Activated CD4-positive, alpha-beta T cell treated with anti-CD3 and anti-CD28 coated beads for 36 hours (primary cell): ENCODE measurements around the gene SLC8A2. TPM values are rescaled to one million over a fixed set of nuclear protein-coding genes. Genes with fewer than 3 reads are reported as not detected.

Experiments
- ATAC-seq: fragments of 200-7000 bp; cut with Tn5 transposase; one replicate; pipeline ENCODE4 v1.10.0; 2021; ENCODE audit warnings: mild to moderate bottlenecking, moderate library complexity
- CTCF ChIA-PET: fragments of 350-600 bp; sonication (Branson Sonifier 250); formaldehyde crosslinking; loops from one replicate; lab custom pipeline; 2021; ENCODE audit warnings: antibody characterized with exemption; lab: Charles Lee
- POLR2A ChIA-PET: fragments of 350-600 bp; sonication (Branson Sonifier 250); formaldehyde crosslinking; loops from one replicate; lab custom pipeline; 2021; ENCODE audit warnings: antibody characterized with exemption, inconsistent platforms; lab: Charles Lee
- DNase-seq: peaks from one replicate; pipeline ENCODE4 v3.0.0-alpha.2; 2020
- H3K27ac Mint-ChIP-seq: one replicate; pipeline ENCODE4 v1.8.0; 2021; ENCODE audit warnings: mixed read lengths
- H3K27me3 Mint-ChIP-seq: one replicate; pipeline ENCODE4 v1.8.0; 2021; ENCODE audit warnings: mixed read lengths
- H3K36me3 Mint-ChIP-seq: one replicate; pipeline ENCODE4 v1.8.0; 2021; ENCODE audit warnings: low read depth, mixed read lengths
- H3K4me1 Mint-ChIP-seq: one replicate; pipeline ENCODE4 v1.8.0; 2021; ENCODE audit warnings: mixed read lengths
- H3K4me3 Mint-ChIP-seq: one replicate; pipeline ENCODE4 v1.8.0; 2021; ENCODE audit warnings: mild to moderate bottlenecking, moderate library complexity, mixed read lengths
- H3K9me3 Mint-ChIP-seq: one replicate; pipeline ENCODE4 v1.8.0; 2021; ENCODE audit warnings: low read depth, mixed read lengths
- intact Hi-C, 2 experiments: fragments of 100-400 bp; cut with DNase I in 1 of 2; cut with micrococcal nuclease in 1 of 2; formaldehyde crosslinking; loops; one replicate each; pipeline versions ENCODE4 v1.14.2 to v1.15.1; 2022 to 2024; cut with DNase I, micrococcal nuclease
- total RNA-seq, 2 experiments: library from RNA; stranded (reverse); gene quantifications; one replicate each; pipeline ENCODE4 v1.2.3, GENCODE V29; 2021

SLC8A2 gene
- total RNA-seq, 2 experiments from 2014 or later: 0.11 to 0.23 TPM

DNA sequence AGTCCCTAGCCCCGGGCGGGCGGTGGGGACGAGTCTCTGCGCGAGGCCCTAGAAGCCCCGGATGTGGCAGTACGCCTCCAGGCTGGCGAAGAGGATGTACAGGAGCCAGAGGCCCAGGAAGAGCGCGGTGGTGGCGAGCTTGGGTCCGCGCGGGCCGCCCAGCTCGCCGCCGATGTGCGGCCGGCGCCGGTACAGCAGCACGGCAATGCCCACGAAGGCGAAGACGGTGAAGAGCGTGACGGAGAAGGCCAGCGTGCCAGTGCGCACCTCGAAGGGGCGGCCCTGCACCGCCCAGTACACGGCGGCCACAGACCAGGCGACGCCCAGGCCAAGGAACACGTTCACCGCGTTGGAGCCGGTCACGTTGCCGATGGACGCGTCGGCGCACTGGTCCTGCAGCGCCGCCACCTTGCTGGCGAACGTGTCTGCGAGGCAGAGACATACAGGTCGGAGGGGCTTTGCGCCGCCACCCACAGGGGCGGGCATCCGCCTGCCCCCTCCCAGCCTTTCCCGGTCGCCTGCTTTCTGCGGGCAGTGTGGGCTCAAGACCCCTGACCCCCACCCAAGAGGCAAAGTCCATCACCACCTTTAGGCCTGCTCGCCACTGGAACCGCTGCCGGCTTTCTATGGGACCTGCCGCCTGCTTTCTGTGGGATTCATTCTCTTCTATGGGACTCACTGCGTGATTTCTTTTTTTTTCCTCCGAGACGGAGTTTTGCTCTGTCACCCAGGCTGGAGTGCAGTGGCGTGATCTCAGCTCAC is 41.5 kb downstream of the SLC8A2 start:
- Mint-ChIP-seq H3K9me3 (no peaks in the 10 kb centered on the region), H3K27me3 (peaks cover 31% of the 10 kb centered on the region), H3K27ac (peak overlapping the region; percentile 42), H3K4me3 (peak overlapping the region; percentile 60), H3K4me1 (peaks cover 14% of the 10 kb centered on the region), H3K36me3 (no peaks in the 10 kb centered on the region)
- DNase-seq (peak; percentile 65), ATAC-seq (peak; percentile 38)
- ChIA-PET POLR2A (no interaction called here), CTCF (interaction anchor here (0.7 to 3.0 kb wide), 8 partner anchors 9 to 308 kb away, joined by 3 to 16 read pairs (median 4); partner anchors contain the start of gene DHX34)
- intact Hi-C loops: no loop called here

GRCh38 chr19:47429140-47429793 is 42.4 kb downstream of the SLC8A2 start:
- no peak for DNase-seq
- POLR2A ChIA-PET: no interaction called here
- Mint-ChIP-seq H3K4me1 (peaks cover 13% of the 10 kb centered on the region), H3K27me3 (peaks cover 34% of the 10 kb centered on the region), H3K27ac (no peak overlapping the region), H3K36me3 (no peaks in the 10 kb centered on the region), H3K9me3 (no peaks in the 10 kb centered on the region), H3K4me3 (peak overlapping the region; percentile 60)
- CTCF ChIA-PET: interaction anchor here (0.7 to 3.0 kb wide), 22 partner anchors 8 to 301 kb away, joined by 3 to 24 read pairs (median 4); partner anchors contain the start of genes DHX34, INAFM1, KPTN and MEIS3
- intact Hi-C loops: loop anchor here (2.0 kb wide), 1 partner anchor 56 kb away; the partner anchor contains the start of gene KPTN (in 2 of the 2)
- no peak for ATAC-seq

- peaks cover 39% of the 10 kb centered on the region for H3K27me3 Mint-ChIP-seq
- DNase-seq: peak; percentile 94
- H3K4me3 Mint-ChIP-seq: no peak overlapping the region
- CTCF ChIA-PET: interaction anchor here (0.5 to 3.0 kb wide), 43 partner anchors 9 to 990 kb away, joined by 3 to 24 read pairs (median 4); partner anchors contain the start of genes CCDC9, DHX34, INAFM1 and KPTN
- intact Hi-C loops: loop anchor here (1.0 to 2.0 kb wide), 6 partner anchors 19 to 317 kb away; partner anchors contain the start of genes KPTN (in 2 of the 2), DHX34 (in 1 of the 2), INAFM1 (in 1 of the 2) and NOP53 (in 1 of the 2)
- no peak overlapping the region for H3K27ac Mint-ChIP-seq
- H3K9me3 Mint-ChIP-seq: no peaks in the 10 kb centered on the region
- peak; percentile 75 for ATAC-seq
- POLR2A ChIA-PET: interaction anchor here (0.6 to 1.0 kb wide), 4 partner anchors 152 to 304 kb away, joined by 3 to 6 read pairs (median 4); no protein-coding TSS in a partner anchor
- H3K4me1 Mint-ChIP-seq: peaks cover 13% of the 10 kb centered on the region
- no peaks in the 10 kb centered on the region for H3K36me3 Mint-ChIP-seq
Measured at GRCh38 chr19:47428177-47428894, 43.4 kb downstream of the SLC8A2 start.

- CTCF ChIA-PET: interaction anchor here (0.5 to 3.0 kb wide), 37 partner anchors 8 to 991 kb away, joined by 3 to 24 read pairs (median 4); partner anchors contain the start of genes CCDC9, DHX34, INAFM1 and KPTN
- intact Hi-C loops: loop anchor here (1.0 to 2.0 kb wide), 8 partner anchors 20 to 318 kb away; partner anchors contain the start of genes KPTN (in 2 of the 2), DHX34 (in 1 of the 2), INAFM1 (in 1 of the 2) and NOP53 (in 1 of the 2)
- Mint-ChIP-seq H3K27ac (no peak overlapping the region), H3K4me3 (no peak overlapping the region), H3K9me3 (no peaks in the 10 kb centered on the region), H3K4me1 (peaks cover 17% of the 10 kb centered on the region), H3K27me3 (peaks cover 47% of the 10 kb centered on the region), H3K36me3 (no peaks in the 10 kb centered on the region)
- DNase-seq (peak; percentile 86), ATAC-seq (peak; percentile 60)
- POLR2A ChIA-PET: interaction anchor here (0.6 to 1.0 kb wide), 3 partner anchors 151 to 153 kb away, joined by 4 to 6 read pairs (median 5); no protein-coding TSS in a partner anchor
Measured at GRCh38 chr19:47427241-47428176, 44.2 kb downstream of the SLC8A2 start.

DNA sequence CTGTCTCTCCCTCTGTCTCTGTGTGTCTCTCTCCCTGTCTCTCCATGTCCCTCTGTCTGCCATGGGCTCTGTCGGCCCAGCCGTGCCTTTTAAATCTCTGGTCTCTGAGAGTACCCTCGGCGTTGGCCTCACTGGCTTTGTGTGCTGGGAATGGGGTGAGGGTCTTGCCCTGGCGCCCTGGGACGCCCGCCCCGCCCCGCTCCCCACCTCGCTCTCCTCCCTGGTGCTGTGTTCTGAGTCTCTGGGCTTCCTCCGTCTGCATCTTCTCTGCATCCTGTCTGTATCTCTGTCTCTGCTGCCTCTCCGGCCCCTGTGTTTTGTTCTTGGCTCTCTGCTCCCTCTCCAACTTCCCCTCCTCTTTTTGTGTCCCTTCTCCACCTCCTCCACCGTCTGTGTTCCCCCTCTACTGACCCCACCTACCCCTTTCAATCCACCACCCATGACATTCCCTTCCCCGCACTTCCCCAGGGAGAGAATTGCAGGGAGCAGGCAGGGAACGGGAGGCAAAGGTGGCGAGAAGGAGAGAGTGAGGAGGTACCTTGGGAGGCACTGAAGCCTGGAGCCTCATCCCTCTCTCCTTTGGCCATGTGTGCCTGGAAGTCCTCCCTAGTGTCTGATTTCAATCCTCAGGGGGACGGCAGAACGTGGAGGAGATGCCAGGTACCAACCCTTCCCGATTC is 48.4 kb downstream of the SLC8A2 start:
- ATAC-seq (no peak), DNase-seq (no peak)
- ChIA-PET POLR2A (no interaction called here), CTCF (no interaction called here)
- Mint-ChIP-seq H3K27me3 (peaks cover 56% of the 10 kb centered on the region), H3K9me3 (no peaks in the 10 kb centered on the region), H3K36me3 (no peaks in the 10 kb centered on the region), H3K27ac (no peak overlapping the region), H3K4me3 (no peak overlapping the region), H3K4me1 (peaks cover 25% of the 10 kb centered on the region)
- intact Hi-C loops: no loop called here

GRCh38 chr19:47422417-47423163 is 49.1 kb downstream of the SLC8A2 start:
- H3K9me3 Mint-ChIP-seq: no peaks in the 10 kb centered on the region
- no peak overlapping the region for H3K27ac Mint-ChIP-seq
- intact Hi-C loops: no loop called here
- H3K4me3 Mint-ChIP-seq: no peak overlapping the region
- no peaks in the 10 kb centered on the region for H3K36me3 Mint-ChIP-seq
- no peak for DNase-seq
- ChIA-PET CTCF (no interaction called here), POLR2A (no interaction called here)
- peaks cover 33% of the 10 kb centered on the region for H3K4me1 Mint-ChIP-seq
- H3K27me3 Mint-ChIP-seq: peaks cover 63% of the 10 kb centered on the region
- no peak for ATAC-seq

DNA sequence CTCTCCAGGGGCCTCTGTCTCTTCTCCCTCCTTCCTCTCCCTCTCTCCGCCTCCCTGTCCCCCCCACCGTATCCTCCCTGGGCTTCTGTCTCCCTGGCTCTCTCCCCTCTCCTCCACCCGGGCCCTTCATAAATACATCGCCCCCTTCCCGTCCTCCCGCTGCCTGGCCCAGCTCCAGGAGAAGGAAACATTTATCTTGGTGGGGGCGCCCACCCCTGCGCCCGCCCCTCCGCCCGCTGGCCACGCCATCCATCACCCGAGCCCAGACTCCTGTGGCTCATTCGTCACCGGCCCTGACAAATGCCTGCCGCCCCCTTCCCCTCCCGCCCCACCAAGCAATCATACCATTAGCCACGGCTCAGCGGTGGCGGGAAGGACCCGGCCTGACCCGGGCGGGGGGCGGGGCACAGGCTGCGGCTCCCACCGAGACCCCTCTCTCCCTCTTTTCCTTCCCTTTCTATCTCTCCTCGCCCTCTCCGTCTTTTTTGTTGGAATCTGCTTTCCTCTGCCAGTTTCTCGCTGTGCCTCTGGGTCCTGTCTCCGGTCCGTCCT is 49.8 kb downstream of the SLC8A2 start:
- H3K9me3 Mint-ChIP-seq: no peaks in the 10 kb centered on the region
- ChIA-PET POLR2A (no interaction called here), CTCF (no interaction called here)
- H3K27me3 Mint-ChIP-seq: peaks cover 67% of the 10 kb centered on the region
- intact Hi-C loops: no loop called here
- H3K36me3 Mint-ChIP-seq: no peaks in the 10 kb centered on the region
- peaks cover 35% of the 10 kb centered on the region for H3K4me1 Mint-ChIP-seq
- DNase-seq (peak; percentile 49), ATAC-seq (peak; percentile 43)
- no peak overlapping the region for H3K27ac Mint-ChIP-seq
- H3K4me3 Mint-ChIP-seq: no peak overlapping the region

- Mint-ChIP-seq H3K9me3 (no peaks in the 10 kb centered on the region), H3K4me3 (no peak overlapping the region), H3K4me1 (peaks cover 35% of the 10 kb centered on the region), H3K27me3 (peaks cover 69% of the 10 kb centered on the region), H3K27ac (no peak overlapping the region), H3K36me3 (no peaks in the 10 kb centered on the region)
- CTCF ChIA-PET: interaction anchor here (0.6 kb wide), 1 partner anchor 174 kb away, joined by 3 read pairs; no protein-coding TSS in a partner anchor
- no peak for ATAC-seq
- POLR2A ChIA-PET: no interaction called here
- intact Hi-C loops: no loop called here
- no peak for DNase-seq
Measured at GRCh38 chr19:47421244-47421786, 50.4 kb downstream of the SLC8A2 start.

DNA sequence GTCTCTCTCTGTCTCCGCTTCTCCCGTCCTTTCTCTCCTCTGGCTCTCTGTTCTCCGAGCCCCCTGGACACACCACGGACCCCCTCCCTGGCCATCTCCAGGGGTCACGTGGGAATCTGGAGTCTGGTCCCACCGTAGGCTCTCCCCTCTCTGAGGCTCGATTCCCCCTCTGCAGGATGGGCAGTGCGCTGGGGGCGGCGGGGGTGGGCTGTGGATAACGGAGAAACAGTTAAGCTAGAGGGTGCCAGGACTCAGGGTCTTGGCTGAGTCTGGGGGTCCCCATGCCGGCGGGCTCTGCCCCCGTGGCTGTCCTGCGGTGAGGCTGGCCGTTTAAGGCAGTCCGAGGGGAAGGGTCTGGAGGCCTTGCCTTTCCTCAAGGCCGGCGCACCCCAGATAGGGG is 51.9 kb downstream of the SLC8A2 start:
- ChIA-PET CTCF (interaction anchor here (1.1 kb wide), 2 partner anchors 9 to 14 kb away, joined by 4 to 5 read pairs; no protein-coding TSS in a partner anchor), POLR2A (no interaction called here)
- no peak for DNase-seq
- Mint-ChIP-seq H3K27ac (no peak overlapping the region), H3K27me3 (peaks cover 72% of the 10 kb centered on the region), H3K36me3 (no peaks in the 10 kb centered on the region), H3K9me3 (no peaks in the 10 kb centered on the region), H3K4me1 (peaks cover 35% of the 10 kb centered on the region), H3K4me3 (no peak overlapping the region)
- intact Hi-C loops: no loop called here
- ATAC-seq: no peak
